ENCODE measurements around the gene THEM4. TPM values are rescaled to one million over a fixed set of nuclear protein-coding genes. Genes with fewer than 3 reads are reported as not detected.
"Not testable (repeated sequence)": the region's sequence is repeated elsewhere in the genome, so short reads cannot be mapped to it uniquely, and the experiment has no call there.

The THEM4 gene
- total RNA-seq, 1 donor from 2014 or later, result 5.1 TPM

DNA sequence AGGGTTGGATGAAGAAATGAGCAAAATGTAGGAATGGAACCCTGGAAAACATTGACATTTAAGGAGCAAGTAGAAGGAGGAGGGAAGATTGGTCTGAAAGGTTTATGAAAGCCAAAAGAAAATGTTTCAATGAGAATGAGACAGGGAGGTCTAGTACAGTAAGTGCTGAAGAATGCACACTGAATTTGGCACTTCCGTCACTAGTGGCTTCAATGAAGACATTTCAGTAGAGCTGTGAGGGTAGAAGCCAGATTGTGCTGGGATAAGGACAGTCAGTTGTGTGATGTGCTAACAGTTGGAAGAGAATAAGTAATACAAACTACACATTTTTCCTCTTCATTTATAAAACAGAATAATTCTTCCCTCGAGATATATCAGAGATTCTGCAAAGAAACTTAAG, 17.1 kb downstream of the THEM4 start:
- no peak for DNase-seq

DNA sequence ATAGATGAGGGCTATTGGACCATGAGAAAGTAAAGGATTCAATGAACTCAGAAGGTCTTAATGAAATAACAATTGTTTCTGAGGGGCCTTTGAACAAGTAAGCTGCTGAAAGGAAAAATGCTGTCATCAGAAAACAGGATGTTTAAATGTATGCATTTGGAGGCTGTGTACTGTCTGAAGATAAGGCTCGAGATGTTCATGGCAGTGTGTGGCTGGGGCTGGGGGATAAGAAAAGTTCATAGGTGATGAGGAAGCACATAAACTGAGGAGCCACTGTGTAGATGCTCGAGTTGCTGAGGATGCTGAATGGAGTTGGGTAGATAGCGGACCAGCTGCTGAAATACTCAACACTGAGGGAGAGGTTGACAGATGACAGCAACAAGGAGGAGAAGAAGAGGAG, 17.8 kb downstream of the THEM4 start:
- DNase-seq, result no peak

DNA sequence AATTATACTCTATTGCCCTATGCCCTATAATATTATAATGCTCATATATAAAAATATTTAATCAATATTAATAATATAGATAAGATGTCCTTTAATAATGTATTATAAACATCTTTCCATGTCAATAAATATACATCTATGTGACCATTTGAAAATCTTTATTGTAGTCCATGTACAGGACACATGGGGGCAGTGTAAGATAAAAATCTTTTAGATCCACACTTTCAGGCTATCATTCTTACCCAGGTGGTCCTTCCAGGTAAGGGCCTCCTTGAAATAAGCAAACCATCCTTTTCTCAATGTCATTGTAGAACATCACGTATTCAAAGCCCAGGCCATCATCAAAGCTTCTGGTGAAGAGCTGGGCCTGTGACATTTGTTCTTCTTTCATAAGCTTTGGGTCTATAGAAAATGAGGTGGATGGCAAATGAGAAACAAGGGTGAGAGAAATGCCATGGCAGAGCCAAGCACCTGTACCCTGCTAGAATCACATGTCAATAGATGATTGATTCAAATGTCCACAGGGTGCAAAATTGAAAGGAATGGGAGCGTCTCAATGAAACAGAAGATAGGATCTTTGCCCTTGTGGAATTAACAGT, 20.2 kb downstream of the THEM4 start:
- DNase-seq, result peak; percentile 53

DNA sequence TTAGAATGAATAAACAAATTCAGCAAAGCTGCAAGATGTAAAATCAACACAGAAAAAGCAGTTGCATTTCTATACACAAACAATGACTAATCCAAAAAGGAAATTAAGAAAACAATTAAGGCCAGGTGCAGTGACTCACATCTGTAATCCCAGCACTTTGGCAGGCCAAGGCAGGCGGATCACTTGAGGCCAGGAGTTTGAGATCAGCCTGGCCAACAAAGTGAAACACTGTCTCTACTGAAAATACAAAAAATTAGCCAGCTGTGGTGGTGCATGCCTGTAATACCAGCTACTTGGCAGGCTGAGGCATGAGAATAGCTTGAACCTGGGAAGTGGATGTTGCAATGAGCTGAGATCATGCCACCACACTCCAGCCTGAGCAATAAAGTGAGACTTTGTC, 22.3 kb downstream of the THEM4 start:
- DNase-seq, result peak; percentile 66

DNA sequence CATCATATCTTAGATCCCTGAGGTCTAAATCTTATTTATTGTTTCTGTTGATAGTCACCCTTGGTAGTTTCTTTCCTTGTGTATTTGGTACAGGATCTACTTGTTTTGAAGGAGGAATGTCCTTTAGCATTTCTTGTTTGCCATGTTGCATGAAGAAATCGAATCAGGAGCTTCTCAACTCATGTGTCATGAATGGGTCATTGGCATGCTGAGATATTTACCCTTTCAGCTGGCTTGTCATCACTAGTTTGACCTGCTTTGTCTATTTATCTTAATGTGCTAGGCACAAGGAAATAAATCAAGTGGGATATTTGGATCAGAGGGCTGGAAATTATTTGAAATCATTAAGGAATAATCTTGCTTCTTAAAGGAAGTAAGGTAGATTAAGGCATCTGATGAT, 23.8 kb downstream of the THEM4 start:
- DNase-seq, result no peak

DNA sequence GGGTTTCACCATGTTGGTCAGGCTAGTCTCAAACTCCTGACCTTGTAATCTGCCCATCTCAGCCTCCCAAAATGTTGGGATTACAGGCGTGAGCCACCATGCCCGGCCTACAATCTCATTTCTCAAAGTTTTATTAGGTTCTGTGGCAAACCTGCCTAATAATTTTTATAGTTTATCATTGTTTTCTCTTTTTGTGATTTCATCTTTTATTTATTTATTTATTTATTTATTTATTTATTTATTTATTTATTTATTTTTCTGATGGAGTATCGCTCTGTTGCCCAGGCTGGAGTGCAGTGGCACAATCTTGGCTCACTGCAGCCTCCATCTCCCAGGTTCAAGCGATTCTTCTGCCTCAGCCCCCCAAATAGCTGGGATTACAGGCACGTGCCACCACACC, 24.4 kb downstream of the THEM4 start:
- not testable (repeated sequence) for DNase-seq

DNA sequence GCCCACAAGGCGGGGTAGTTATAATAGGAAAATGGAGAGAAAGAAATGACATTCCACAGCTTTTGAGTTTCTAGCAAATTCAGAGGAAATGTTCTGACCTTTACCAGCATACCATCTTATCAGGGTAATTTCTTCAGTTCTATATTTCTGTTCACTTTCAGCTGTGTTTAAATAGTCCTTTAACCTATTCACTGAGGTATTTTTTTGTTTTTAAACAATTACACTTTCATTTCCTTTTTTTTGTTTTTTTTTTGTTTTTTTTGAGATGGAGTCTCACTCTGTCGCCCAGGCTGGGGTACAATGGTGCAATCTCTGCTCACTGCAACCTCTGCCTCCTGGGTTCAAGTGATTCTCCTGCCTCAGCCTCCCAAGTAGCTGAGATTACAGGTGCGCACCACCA, 24.9 kb downstream of the THEM4 start:
- DNase-seq, result not testable (repeated sequence)

DNA sequence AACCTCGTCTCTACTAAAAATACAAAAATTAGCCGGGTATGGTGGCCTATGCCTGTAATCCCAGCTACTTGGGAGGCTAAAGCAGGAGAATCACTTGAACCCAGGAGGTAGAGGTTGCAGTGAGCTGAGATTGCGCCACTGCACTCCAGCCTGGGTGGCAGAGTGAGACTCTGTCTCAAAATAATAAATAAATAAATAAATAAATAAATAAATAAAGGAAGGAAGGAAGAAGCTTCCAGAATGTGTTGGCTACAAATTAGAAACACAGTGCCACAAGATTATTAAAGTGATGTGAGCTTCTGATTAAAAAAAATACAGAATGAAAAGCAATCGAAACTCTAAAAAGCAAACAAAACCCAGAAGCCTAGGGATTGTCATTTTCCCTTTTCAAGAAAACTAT, 25.4 kb downstream of the THEM4 start:
- DNase-seq, result not testable (repeated sequence)

DNA sequence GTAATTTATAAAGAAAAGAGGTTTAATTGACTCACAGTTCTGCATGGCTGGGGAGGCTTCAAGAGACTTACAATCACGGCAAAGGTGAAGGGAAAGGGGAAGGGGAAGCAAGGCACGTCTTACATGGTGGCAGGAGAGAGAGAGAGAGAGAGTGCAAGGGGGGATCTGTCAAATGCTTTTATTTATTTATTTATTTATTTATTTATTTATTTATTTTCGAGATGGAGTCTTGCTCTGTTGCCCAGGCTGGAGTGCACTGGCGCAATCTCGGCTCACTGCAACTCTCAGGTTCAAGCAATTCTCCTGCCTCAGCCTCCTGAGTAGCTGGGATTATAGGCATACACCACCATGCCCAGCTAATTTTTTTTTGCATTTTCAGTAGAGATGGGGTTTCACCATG, 26.4 kb downstream of the THEM4 start:
- DNase-seq, result not testable (repeated sequence)

DNA sequence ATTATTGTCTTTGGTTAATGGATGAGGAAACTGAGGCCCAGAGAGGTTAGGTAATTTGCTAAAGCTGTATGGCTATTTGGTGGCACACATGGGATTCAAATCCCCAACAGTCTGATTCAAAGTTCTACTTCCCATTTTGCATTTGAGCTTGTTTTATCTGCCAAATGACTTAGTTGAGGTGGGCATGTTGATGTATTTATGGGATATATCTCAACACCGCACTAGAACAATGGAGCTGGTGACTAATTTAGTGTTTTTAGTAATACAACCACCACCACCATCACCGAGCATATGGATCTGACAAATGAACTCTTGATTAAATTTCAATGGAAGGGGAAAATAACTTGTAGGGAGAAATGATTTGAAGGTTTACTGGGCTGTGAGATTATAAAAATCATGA, 26.8 kb downstream of the THEM4 start:
- peak; percentile 19 for DNase-seq

DNA sequence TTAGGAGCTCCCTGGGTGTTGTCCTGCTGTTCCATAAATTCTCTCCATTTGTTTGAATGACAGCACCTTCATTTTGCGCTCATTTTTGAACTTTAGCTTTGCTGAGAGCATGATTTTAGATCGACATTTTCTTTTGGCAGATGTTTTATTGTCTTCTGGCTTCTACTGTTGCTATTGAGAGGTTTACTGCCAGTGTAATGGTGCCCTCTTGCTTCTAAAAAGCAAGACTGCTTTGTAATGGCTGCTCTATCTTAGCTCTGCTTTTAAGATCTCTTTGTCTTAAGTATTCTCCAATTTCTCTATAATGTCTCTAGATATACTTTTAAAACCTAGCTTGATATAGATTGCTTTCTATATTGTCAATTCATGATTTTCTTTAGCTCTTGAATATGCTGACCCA, 27.8 kb downstream of the THEM4 start:
- DNase-seq, result peak; percentile 40

DNA sequence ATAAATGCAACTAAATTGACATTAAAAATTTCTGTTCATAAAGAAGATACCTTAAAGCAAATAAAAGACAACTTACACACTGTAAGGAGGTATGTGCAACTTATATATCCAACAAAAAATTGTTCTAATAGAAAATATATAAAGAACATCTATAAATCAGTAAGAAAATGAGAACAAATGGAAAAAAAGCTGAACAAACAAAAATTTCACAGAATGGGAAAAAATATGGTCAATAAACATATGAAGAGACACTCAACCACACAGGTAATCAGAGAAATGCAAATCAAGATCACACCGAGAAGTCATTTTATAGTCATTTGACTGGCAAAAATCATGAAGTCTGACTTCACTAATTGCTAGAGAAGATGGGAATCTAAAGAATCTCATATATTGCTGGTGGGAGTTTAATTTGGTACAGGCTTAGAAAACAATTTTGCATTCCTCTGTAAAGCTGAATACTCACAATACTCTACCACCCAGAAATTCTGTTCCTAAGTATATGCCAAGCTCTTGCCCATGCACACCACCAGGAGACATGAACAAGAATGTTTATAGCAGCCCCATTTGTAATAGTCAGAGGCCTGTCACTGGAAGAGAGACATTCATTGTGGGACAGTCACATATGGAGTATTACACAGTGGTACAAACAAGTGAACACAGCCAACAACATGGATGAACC, 33.8 kb downstream of the THEM4 start:
- no peak for DNase-seq

DNA sequence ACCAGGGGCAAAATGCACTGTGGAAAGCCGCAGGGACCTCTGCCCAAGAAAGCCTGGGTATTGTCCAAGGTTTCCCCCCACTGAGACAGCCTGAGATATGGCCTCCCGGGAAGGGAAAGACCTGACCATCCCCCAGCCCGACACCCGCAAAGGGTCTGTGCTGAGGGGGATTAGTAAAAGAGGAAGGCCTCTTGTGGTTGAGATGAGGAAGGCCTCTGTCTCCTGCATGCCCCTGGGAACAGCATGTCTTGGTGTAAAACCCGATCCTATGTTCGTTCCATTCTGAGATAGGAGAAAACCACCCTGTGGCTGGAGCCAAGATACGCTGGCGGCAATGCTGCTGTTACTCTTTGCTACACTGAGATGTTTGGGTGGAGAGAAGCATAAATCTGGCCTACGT, 36.5 kb downstream of the THEM4 start:
- not testable (repeated sequence) for DNase-seq

DNA sequence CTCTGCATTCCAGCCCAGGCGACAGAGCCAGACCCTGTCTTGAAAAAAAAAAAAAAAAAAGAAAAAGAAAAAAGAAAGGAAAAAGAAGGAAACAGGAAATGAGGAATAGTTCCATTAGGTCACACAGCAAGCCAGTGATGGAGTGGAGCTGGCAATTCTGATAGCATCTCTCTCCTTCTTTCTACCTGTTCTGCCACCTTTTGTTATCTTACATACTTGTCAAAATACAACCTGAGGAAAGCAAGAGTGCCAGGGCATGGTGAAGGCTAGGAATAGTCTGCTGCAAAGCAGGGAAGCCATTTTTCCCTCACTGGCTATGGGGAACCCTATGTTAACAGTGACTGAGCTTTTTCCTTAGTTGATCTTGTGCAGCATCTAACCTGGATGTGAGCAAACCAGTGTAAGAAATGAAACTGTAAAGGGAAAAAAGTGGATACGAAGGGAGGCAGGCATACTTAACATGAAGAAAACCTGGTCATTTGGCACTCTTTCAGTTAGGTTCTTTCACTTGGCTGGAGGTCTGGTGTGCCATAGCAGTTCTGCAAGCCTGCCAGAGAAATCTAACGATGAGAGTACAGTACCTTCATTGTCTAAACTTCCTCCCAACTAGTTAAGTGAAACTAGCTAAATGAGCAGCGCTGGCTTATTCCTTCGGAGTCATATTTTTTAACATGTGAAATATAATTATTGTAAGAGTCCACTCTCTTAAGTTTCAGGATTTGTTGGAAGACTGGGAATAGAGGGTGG, 37.9 kb downstream of the THEM4 start:
- DNase-seq, result no peak

DNA sequence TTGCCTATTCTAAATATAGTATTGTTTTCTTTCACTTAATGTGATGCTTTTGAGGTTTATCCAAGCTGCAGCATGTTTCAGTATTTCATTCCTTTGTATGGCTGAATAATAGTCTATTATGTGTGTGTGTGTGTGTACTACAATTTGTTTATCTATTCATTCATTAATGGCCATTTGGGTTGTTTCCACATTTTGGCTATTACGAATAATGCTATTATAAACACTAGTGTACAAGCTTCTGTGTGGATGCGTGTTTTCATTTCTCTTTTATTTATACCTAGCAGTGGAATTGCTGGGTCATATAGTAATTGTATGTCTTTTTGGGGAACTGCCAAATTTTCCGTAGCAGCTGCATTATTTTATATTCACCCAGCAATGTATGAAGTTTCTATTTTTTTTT, 40.8 kb downstream of the THEM4 start:
- peak; percentile 37 for DNase-seq

DNA sequence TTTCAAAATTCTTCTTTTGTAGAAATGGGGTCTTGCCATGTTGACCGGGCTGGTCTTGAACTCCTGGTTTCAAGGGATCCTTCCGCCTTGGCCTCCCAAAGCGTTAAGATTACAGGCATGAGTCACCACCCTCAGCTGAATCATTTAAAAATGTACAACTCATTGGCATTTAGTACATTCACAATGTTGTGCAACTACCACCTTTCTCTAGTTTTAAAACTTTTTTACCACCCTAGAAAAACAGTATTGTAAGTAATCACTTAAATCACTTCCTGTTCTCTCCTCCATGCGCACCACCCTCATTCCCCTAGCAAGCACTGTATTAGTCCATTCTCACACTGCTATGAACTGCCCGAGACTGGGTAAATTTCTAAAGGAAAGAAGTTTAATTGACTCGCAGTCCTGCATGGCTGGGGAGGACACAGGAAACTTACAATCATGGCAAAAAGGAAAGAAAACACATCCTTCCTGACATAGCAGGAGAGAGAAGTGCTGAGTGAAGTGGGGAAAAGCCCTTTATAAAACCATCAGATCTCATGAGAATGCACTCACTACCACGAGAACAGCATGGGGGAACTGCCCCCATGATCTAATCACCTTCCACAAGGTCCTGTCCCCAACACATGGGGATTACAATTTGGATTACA, 41.4 kb downstream of the THEM4 start:
- peak; percentile 58 for DNase-seq

DNA sequence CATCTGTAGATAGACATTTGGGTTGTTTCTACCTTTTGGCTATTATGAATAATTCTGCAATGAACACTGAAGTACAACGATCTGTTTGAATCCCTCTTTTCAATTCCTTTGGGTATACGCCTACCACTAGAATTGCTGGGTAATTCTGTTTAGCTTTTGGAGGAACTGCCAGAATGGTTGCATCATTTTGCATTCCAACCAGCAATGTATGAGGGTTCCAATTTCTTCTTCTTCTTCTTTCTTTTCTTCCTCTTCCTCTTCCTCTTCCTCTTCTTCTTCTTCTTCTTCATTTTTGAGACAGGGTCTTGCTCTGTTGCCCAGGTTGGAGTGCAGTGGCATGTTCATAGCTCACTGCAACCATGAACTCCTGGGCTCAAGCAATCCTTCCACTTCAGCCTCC, 42.0 kb downstream of the THEM4 start:
- DNase-seq, result no peak

DNA sequence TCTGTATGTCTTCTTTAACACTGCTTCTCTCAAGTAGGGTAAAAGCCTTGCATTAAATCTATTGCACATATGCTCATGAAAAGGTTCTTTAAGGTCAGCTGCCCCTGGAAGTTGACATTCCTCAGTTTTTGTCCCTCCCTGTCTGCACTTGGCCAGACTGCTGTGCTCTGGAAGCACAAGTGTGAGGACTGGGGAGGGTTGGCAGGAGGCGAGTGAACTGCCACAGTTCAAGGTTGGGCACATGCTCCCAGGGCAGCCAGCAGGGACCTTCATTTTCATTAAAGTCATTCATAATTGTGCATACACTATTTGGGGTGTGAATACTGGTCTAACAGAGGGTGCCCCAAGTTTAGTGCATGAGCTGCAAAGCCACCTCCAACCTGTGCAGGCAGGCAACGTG, 44.9 kb downstream of the THEM4 start:
- no peak for DNase-seq

DNA sequence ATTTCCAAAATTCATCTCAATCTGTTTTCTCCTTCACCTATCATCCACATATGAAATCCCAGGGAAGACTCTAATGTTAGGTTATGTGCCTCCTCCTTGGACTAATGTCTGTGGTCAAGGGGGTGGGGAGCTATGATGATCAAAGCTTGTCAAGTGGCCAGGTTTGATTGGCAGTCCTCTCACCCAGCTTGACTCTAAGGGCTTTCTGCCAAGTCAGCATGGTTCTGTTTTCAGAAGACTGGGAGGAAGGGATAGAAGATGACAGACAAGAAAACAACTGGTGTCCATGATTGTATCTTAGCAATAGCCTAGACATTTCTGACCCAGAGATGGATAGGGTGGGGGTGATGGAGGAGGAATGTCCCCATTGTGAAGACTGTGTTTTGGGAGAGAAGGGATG, 46.7 kb downstream of the THEM4 start:
- no peak for DNase-seq

DNA sequence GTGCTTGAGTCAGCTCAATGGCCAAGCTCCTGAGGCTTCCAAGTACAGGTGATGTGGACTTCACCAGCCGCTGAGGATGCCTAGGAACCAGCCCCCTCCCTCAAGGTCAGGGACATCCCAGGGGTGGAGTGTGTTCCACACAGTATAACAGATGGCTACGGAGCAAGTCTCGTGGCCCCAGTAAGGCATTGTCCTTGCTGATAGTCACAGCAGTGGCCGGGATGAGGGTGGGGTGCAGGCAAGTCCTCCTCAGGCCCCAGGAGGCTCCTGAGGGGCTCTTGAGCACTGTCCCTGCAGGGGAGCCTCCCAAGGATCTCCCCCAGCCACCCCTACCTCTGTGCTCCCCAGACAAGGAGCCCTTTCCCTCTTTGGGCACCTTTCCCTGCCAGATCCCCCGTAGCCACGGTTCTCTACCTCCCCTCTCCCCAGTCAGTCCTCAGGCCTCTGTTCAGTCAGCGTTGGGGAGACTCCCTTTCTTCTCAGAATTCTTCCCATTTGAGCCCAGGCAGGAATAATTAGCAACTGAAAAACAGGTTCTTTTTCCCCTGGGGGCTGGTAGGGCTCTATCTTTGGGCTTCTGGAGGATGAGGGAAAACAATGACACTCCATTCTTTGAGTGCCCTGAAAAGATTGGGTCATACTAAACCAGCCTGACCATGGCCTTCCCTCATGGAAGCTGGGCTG, 48.7 kb downstream of the THEM4 start:
- DNase-seq, result no peak

DNA sequence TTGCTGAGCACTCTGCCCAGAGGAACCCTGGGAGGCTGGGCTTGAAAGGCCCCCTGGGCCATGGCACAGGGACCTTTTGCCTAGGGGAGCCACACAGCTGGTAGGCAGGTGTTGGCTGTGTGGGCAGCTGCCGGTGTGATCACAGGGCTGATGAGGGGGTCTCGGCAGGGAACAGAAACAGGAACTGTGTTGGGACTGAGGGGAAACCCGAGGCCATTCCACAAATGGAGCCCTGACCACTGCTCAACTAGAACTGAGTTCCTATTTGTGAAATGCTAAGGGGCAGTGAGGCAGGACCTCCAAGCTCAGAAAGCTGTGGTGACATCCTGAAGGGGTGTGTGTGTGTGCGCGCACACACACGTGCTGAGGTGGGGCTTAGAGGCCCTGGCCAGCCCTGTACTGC, 49.4 kb downstream of the THEM4 start:
- no peak for DNase-seq

DNA sequence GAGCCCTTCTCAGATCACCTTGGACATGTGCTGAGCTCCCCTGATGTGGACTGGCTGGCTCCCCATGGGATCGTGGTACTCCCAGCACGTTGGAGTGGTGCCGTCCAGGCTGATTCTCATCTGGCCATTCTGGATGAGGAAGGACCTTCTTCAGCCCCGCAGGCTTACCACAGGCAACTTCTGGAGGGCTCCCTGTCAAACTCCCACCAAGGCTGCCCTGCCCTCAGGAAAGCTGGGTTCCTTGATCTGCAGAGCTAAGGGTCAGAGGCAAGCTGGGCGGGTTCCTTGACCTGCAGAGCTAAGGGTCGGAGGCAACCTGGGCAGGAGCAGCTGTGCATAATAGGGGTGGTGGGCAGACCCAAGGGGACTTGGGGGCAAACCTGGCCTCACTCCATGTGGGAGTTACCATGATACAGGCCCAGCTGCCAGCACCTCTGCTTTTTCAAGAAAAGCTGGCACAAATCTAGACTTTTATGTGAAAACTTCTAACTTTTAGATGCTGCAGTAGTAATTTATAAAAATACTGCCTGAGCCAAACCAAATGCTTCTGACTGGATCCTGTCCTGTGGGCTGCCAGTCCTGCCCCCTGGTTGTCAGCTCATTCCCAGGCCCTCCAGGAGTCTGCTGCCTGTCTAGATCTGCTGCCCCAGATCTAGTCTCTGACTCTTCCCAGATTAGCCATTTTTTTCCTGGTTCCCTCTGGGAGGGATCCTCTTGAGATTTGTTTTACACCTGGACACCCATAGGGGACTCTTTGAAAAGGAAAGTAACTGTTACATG, 50.2 kb downstream of the THEM4 start:
- no peak for DNase-seq

Measured in dermis blood vessel endothelial cell (primary cell).